Ascending aorta (tissue), 2 donors: ENCODE data around the gene CFAP52. TPM values are rescaled to one million over a fixed set of nuclear protein-coding genes. Genes with fewer than 3 reads are reported as not detected.

Source experiments
- DNase-seq, 2 donors: peaks; one replicate each; pipeline ENCODE4 v3.0.0-alpha.2; 2019; ENCODE audit warnings: low spot score in 2 of 2
- H3K27ac ChIP-seq, 2 donors: fragments of 200-600 bp; sonication (generic); one replicate each; pipeline ENCODE4 v1.5.1; 2016 to 2017; ENCODE audit warnings: mild to moderate bottlenecking in 1 of 2
- H3K27me3 ChIP-seq: fragments of 200-600 bp; sonication (generic); one replicate; pipeline ENCODE4 v1.5.1; 2017
- H3K36me3 ChIP-seq, 2 donors: fragments of 200-600 bp; sonication (generic); one replicate each; pipeline ENCODE4 v1.5.1; 2016
- H3K4me1 ChIP-seq, 2 donors: fragments of 200-600 bp; sonication (generic); one replicate each; pipeline ENCODE4 v1.5.1; 2016 to 2017; ENCODE audit warnings: mild to moderate bottlenecking in 1 of 2
- H3K4me3 ChIP-seq, 2 donors: fragments of 200-600 bp; sonication (generic); one replicate each; pipeline ENCODE4 v1.5.1; 2016 to 2017; ENCODE audit warnings: mild to moderate bottlenecking in 1 of 2
- H3K9me3 ChIP-seq, 2 donors: fragments of 200-600 bp; sonication (generic); one replicate each; pipeline ENCODE4 v1.5.1; 2016
- CTCF ChIP-seq, 3 experiments: fragments of 200-600 bp in 2 of 3; fragments of 450-650 bp in 1 of 3; sonication (generic) in 2 of 3; IDR thresholded peaks; one replicate each; pipeline ENCODE4 v1.5.1; 2016 to 2019; ENCODE audit warnings: antibody characterized with exemption in 3 of 3, mild to moderate bottlenecking in 1 of 3, moderate library complexity in 1 of 3
- intact Hi-C: fragments of 100-400 bp; cut with DNase I; formaldehyde crosslinking; loops from one replicate; pipeline ENCODE4 v1.15.1; 2023
- total RNA-seq: library from RNA; depleted of rRNA; stranded (reverse); fragments of >200 nt; gene quantifications from one replicate; pipeline ENCODE4 v1.1.0, GENCODE V29; 2016

The CFAP52 gene
- total RNA-seq, 1 donor from 2014 or later, result not detected

- peak within 1 kb of the TSS; percentile 53 to 61 for H3K4me3 ChIP-seq
- H3K4me1 ChIP-seq, result peaks cover 4 to 10% of the 10 kb centered on the region in 2 donors
- H3K9me3 ChIP-seq, result no peaks in the 10 kb centered on the region
- TF ChIP-seq CTCF (IDR thresholded peaks at IDR 0.05), result no peak
- no peak within 1 kb of the TSS for H3K27ac ChIP-seq
- no peaks in the 10 kb centered on the region for H3K36me3 ChIP-seq
- H3K27me3 ChIP-seq, result peaks cover 6% of the 10 kb centered on the region
- DNase-seq, result no peak
- intact Hi-C loops, result no loop called here
Observed at GRCh38 chr17:9644910-9645751, 68.7 kb downstream of the CFAP52 start, which contains the start of gene USP43. Gene USP43 (plus strand): TSS chr17:9645517. CDS start chr17:9645633, 116 bp downstream.

- intact Hi-C loops, result no loop called here
- H3K27me3 ChIP-seq, result peaks cover 6% of the 10 kb centered on the region
- H3K9me3 ChIP-seq, result no peaks in the 10 kb centered on the region
- peak overlapping the region; percentile 53 to 61 for H3K4me3 ChIP-seq
- no peaks in the 10 kb centered on the region for H3K36me3 ChIP-seq
- peaks cover 4 to 10% of the 10 kb centered on the region in 2 donors for H3K4me1 ChIP-seq
- TF ChIP-seq CTCF (IDR thresholded peaks at IDR 0.05), result no peak
- no peak overlapping the region for H3K27ac ChIP-seq
- no peak for DNase-seq
Observed at GRCh38 chr17:9645851-9646545, 69.6 kb downstream of the CFAP52 start.

- no peak overlapping the region for H3K4me3 ChIP-seq
- no peaks in the 10 kb centered on the region for H3K9me3 ChIP-seq
- H3K36me3 ChIP-seq, result no peaks in the 10 kb centered on the region
- H3K27ac ChIP-seq, result no peak overlapping the region
- intact Hi-C loops, result no loop called here
- TF ChIP-seq CTCF (IDR thresholded peaks at IDR 0.05), result no peak
- peaks cover 6% of the 10 kb centered on the region for H3K27me3 ChIP-seq
- H3K4me1 ChIP-seq, result peaks cover 4 to 10% of the 10 kb centered on the region in 2 donors
- no peak for DNase-seq
Observed at GRCh38 chr17:9646546-9646885, 70.1 kb downstream of the CFAP52 start.

- no peak for DNase-seq
- H3K27ac ChIP-seq, result no peak overlapping the region
- peaks cover 4 to 10% of the 10 kb centered on the region in 2 donors for H3K4me1 ChIP-seq
- H3K36me3 ChIP-seq, result no peaks in the 10 kb centered on the region
- intact Hi-C loops, result no loop called here
- no peak overlapping the region for H3K4me3 ChIP-seq
- TF ChIP-seq CTCF (IDR thresholded peaks at IDR 0.05), result no peak
- H3K27me3 ChIP-seq, result peaks cover 6% of the 10 kb centered on the region
- no peaks in the 10 kb centered on the region for H3K9me3 ChIP-seq
Observed at GRCh38 chr17:9647014-9647413, 70.6 kb downstream of the CFAP52 start.

- peaks cover 6% of the 10 kb centered on the region for H3K27me3 ChIP-seq
- peaks cover 4 to 10% of the 10 kb centered on the region in 2 donors for H3K4me1 ChIP-seq
- no peak for DNase-seq
- intact Hi-C loops, result no loop called here
- H3K27ac ChIP-seq, result no peak overlapping the region
- H3K9me3 ChIP-seq, result no peaks in the 10 kb centered on the region
- H3K36me3 ChIP-seq, result no peaks in the 10 kb centered on the region
- H3K4me3 ChIP-seq, result no peak overlapping the region
- no peak for TF ChIP-seq CTCF (IDR thresholded peaks at IDR 0.05)
Observed at GRCh38 chr17:9648521-9649110, 72.2 kb downstream of the CFAP52 start.
